Urothelium cell line (cell line): ENCODE measurements around the gene MLLT10.

Experiments
- DNase-seq: peaks from one replicate; pipeline ENCODE4 v3.0.0; 2011; ENCODE audit warnings: low spot score, mixed read lengths
- FAIRE-seq: peaks from 2 replicates; lab custom pipeline; 2011; peaks lifted over from hg19 to GRCh38; lab: Jason Lieb, UNC

Gene MLLT10

GRCh38 chr10:21501091-21501490, 32.9 kb upstream of the MLLT10 start:
- no peak for DNase-seq
- no peak for FAIRE-seq

- DNase-seq = no peak
- no peak for FAIRE-seq
Measured at GRCh38 chr10:21501731-21502347, 32.2 kb upstream of the MLLT10 start.

GRCh38 chr10:21502348-21502740, 31.7 kb upstream of the MLLT10 start:
- no peak for FAIRE-seq
- no peak for DNase-seq

- FAIRE-seq = no peak
- no peak for DNase-seq
Measured at GRCh38 chr10:21503542-21503941, 30.5 kb upstream of the MLLT10 start.

GRCh38 chr10:21505711-21506278, 28.2 kb upstream of the MLLT10 start:
- no peak for FAIRE-seq
- no peak for DNase-seq

- no peak for FAIRE-seq
Measured at GRCh38 chr10:21506351-21506750, 27.7 kb upstream of the MLLT10 start.

GRCh38 chr10:21507150-21507549, 26.9 kb upstream of the MLLT10 start:
- FAIRE-seq (no peak), DNase-seq (no peak)

More at GRCh38 chr10:21506351-21506750, 27.7 kb upstream of the MLLT10 start:
- DNase-seq = no peak

GRCh38 chr10:21508706-21509331, 25.2 kb upstream of the MLLT10 start:
- no peak for FAIRE-seq

GRCh38 chr10:21509341-21510240, 24.4 kb upstream of the MLLT10 start:
- DNase-seq (no peak), FAIRE-seq (no peak)

More at GRCh38 chr10:21508706-21509331, 25.2 kb upstream of the MLLT10 start:
- DNase-seq = no peak

- FAIRE-seq (no peak), DNase-seq (no peak)
Measured at GRCh38 chr10:21510241-21511094, 23.6 kb upstream of the MLLT10 start.

GRCh38 chr10:21511095-21511570, 22.9 kb upstream of the MLLT10 start:
- no peak for FAIRE-seq
- DNase-seq = no peak

- FAIRE-seq = no peak
- no peak for DNase-seq
Measured at GRCh38 chr10:21511946-21512572, 22.0 kb upstream of the MLLT10 start.

- DNase-seq (no peak), FAIRE-seq (no peak)
Measured at GRCh38 chr10:21512573-21513404, 21.2 kb upstream of the MLLT10 start.

- no peak for DNase-seq
- no peak for FAIRE-seq
Measured at GRCh38 chr10:21513405-21513788, 20.6 kb upstream of the MLLT10 start.

- FAIRE-seq = no peak
- DNase-seq = no peak
Measured at GRCh38 chr10:21514129-21514817, 19.8 kb upstream of the MLLT10 start.

- no peak for DNase-seq
- no peak for FAIRE-seq
Measured at GRCh38 chr10:21514818-21515351, 19.1 kb upstream of the MLLT10 start.

GRCh38 chr10:21515361-21516241, 18.4 kb upstream of the MLLT10 start:
- DNase-seq (no peak), FAIRE-seq (no peak)
